Dendritic cell treated with granulocyte-macrophage colony-stimulating factor and Interleukin-4, amounts not matched to agents 40 ng/mL and 50 ng/mL, for 4 days (primary cell): Measurements from ENCODE around the gene SLBP.

Experiments
- H3K27ac Mint-ChIP-seq: one replicate; pipeline ENCODE4 v1.8.0; 2022; ENCODE audit warnings: mild to moderate bottlenecking, mixed read lengths
- H3K27me3 Mint-ChIP-seq: one replicate; pipeline ENCODE4 v1.8.0; 2022; ENCODE audit warnings: mild to moderate bottlenecking, mixed read lengths
- H3K36me3 Mint-ChIP-seq: one replicate; pipeline ENCODE4 v1.8.0; 2022; ENCODE audit warnings: low read depth, mixed read lengths
- H3K4me1 Mint-ChIP-seq: one replicate; pipeline ENCODE4 v1.8.0; 2022; ENCODE audit warnings: low read depth, mixed read lengths
- H3K4me3 Mint-ChIP-seq: one replicate; pipeline ENCODE4 v1.8.0; 2022; ENCODE audit warnings: mild to moderate bottlenecking, moderate library complexity, mixed read lengths
- H3K9me3 Mint-ChIP-seq: one replicate; pipeline ENCODE4 v1.8.0; 2022; ENCODE audit warnings: mixed read lengths
- intact Hi-C: fragments of 100-400 bp; cut with micrococcal nuclease; formaldehyde crosslinking; loops from one replicate; pipeline ENCODE4 v1.15.0; 2022

SLBP gene

DNA sequence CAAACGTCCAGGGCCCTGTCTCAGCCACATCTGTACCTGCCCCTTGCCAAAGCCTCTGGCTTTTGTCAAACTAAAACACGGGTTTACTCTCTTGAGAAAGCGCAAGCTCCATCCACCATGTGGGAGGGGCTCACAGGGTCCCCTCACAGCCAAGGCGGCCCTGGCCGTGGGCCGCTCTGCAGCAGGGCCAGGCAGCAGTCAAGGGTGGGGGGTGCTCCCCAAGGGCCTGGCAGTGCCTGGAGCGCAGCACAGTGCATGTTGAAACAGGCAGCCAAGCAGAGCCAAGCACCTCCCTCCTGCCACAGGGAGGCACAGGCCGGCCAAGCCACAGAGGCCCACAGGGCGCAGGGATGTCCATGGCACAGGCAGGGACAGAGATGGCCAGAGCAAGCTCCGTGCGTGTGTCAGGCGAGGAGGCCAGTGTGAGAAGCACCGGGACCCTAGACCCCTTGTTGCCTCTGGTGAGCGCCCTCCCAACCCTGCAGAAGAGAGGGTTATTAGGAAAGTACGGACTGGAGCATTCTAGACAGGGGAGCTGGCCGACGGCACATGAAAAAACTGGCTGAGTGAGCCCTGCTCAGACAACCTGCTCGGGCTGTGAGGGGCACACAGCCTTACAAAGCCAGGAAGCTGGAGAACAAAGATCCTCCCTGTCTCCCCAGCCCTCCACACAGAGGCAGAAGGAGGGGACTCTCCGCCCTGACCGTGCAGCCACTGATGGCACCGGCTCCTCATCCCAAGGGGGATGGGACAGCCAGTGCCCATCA lies 67.0 kb downstream of the SLBP start:
- no peak overlapping the region for H3K27ac Mint-ChIP-seq

DNA sequence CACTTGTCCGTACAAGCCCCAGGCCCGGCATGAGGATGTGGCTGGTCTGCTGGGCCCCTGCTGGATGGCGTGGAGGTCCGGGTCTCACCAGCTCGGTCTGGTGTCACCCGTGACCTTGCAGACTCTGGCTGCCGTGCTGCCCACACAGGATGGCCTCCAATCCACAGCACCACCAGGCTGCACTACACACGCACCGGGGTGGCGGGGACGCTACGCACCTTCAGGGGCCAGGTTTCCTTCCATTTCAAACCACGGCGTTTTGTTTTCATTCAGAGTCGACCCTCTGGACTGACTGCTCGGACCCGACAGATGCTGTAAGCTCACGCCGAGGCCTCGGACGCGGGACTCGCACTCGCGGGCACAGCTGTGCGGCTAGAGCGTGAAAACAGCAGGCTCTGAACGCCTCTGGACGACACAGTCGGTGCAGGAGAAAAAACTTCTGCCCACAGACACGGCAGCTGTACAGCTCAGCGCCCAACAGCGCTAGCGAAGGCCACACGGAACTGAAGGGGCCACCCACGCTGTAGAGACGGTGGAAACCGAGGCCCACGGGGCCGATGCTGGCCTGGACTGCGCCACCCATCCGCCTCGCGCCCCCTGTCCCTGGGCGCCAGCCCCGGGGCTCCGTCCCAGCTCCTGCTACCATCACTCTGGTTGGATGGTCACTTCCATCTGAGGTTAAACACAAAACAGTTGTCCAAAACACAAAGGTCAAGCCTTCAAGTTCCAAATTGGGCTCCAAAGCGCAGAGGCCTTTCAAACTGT lies 68.0 kb downstream of the SLBP start:
- no peaks in the 10 kb centered on the region for H3K9me3 Mint-ChIP-seq
- H3K27me3 Mint-ChIP-seq, result no peaks in the 10 kb centered on the region
- H3K36me3 Mint-ChIP-seq, result no peaks in the 10 kb centered on the region
- no peaks in the 10 kb centered on the region for H3K4me1 Mint-ChIP-seq
- intact Hi-C loops, result no loop called here
- no peak overlapping the region for H3K4me3 Mint-ChIP-seq
- H3K27ac Mint-ChIP-seq, result no peak overlapping the region

More for the DNA sequence above, 67.0 kb downstream of the SLBP start:
- Mint-ChIP-seq H3K4me3 (no peak overlapping the region), H3K27me3 (no peaks in the 10 kb centered on the region), H3K36me3 (no peaks in the 10 kb centered on the region), H3K4me1 (no peaks in the 10 kb centered on the region), H3K9me3 (no peaks in the 10 kb centered on the region)
- intact Hi-C loops, result no loop called here
